Stimulated activated CD4-positive, alpha-beta T cell treated with anti-CD3 and anti-CD28 coated beads, Interleukin-4, amount 100 ng/mL, for 48 hours (primary cell): ENCODE measurements around the gene TTYH2.

Experiments
- DNase-seq, 2 donors: peaks; one replicate each; pipeline ENCODE4 v3.0.0-alpha.2; 2020; ENCODE audit warnings: low read depth in 2 of 2

TTYH2 gene

GRCh38 chr17:74214484-74215341, 1.3 kb downstream of the TTYH2 start:
- no peak for DNase-seq

- DNase-seq, result no peak
Observed at GRCh38 chr17:74215342-74215727, 2.0 kb downstream of the TTYH2 start.

GRCh38 chr17:74216505-74216904, 3.1 kb downstream of the TTYH2 start:
- DNase-seq, result no peak

- no peak for DNase-seq
Observed at GRCh38 chr17:74217037-74217730, 3.8 kb downstream of the TTYH2 start.

- DNase-seq, result no peak
Observed at GRCh38 chr17:74217888-74218287, 4.5 kb downstream of the TTYH2 start.

- no peak for DNase-seq
Observed at GRCh38 chr17:74218436-74218835, 5.1 kb downstream of the TTYH2 start.

- no peak for DNase-seq
Observed at GRCh38 chr17:74219576-74220133, 6.3 kb downstream of the TTYH2 start.

- no peak for DNase-seq
Observed at GRCh38 chr17:74220219-74220618, 6.8 kb downstream of the TTYH2 start.

- DNase-seq, result no peak
Observed at GRCh38 chr17:74220946-74221818, 7.8 kb downstream of the TTYH2 start.

- no peak for DNase-seq
Observed at GRCh38 chr17:74222399-74222798, 9.0 kb downstream of the TTYH2 start.

GRCh38 chr17:74223901-74224300, 10.5 kb downstream of the TTYH2 start:
- no peak for DNase-seq

GRCh38 chr17:74224959-74225725, 11.8 kb downstream of the TTYH2 start:
- DNase-seq, result no peak

GRCh38 chr17:74226252-74226651, 12.9 kb downstream of the TTYH2 start:
- DNase-seq, result no peak

- DNase-seq, result no peak
Observed at GRCh38 chr17:74227271-74228080, 14.1 kb downstream of the TTYH2 start.

- DNase-seq, result no peak
Observed at GRCh38 chr17:74228306-74228978, 15.1 kb downstream of the TTYH2 start.

- no peak for DNase-seq
Observed at GRCh38 chr17:74230896-74231295, 17.5 kb downstream of the TTYH2 start.

- DNase-seq, result no peak
Observed at GRCh38 chr17:74231928-74232907, 18.8 kb downstream of the TTYH2 start.

- DNase-seq, result no peak
Observed at GRCh38 chr17:74233937-74234336, 20.6 kb downstream of the TTYH2 start.
